A549 (cell line): Measurements from ENCODE around the gene ABCA1. TPM values are rescaled to one million over a fixed set of nuclear protein-coding genes. Genes with fewer than 3 reads are reported as not detected.

Experiments
- ATAC-seq, 2 experiments: fragments of 200-7000 bp in 1 of 2; fragments of >200 bp in 1 of 2; cut with Nextera tagmentation in 1 of 2; cut with Tn5 transposase in 1 of 2; 3 replicates each; pipeline versions ENCODE4 v1.8.0 to v1.9.1; 2018 to 2020; ENCODE audit warnings: mild to moderate bottlenecking in 1 of 2, moderate library complexity in 1 of 2
- CTCF ChIA-PET: fragments of 300-600 bp; sonication (Branson Sonifier 250); formaldehyde crosslinking; extraction: SDS; loops from one replicate; lab custom pipeline; 2021; ENCODE audit warnings: antibody characterized with exemption, inconsistent platforms; lab: Yijun Ruan, JAX
- POLR2A ChIA-PET: fragments of 350-600 bp; formaldehyde crosslinking; extraction: SDS; loops from one replicate; lab custom pipeline; 2021; ENCODE audit warnings: antibody characterized with exemption, inconsistent platforms; lab: Yijun Ruan, JAX
- DNase-seq, 2 experiments: peaks; one replicate each; pipeline versions ENCODE4 v3.0.0 to v3.0.0-alpha.2; 2011 to 2016; ENCODE audit warnings: low read depth in 1 of 2, low spot score in 1 of 2
- FAIRE-seq: peaks from 2 replicates; lab custom pipeline; 2011; peaks lifted over from hg19 to GRCh38; lab: Jason Lieb, UNC
- H3K27ac ChIP-seq, 2 experiments: fragments of >200 bp; sonication (Bioruptor Twin); formaldehyde crosslinking; 3 replicates each; pipeline ENCODE4 v1.5.1; 2016 to 2017
- H3K4me1 ChIP-seq: fragments of >200 bp; sonication (Bioruptor Twin); formaldehyde crosslinking; 3 replicates; pipeline ENCODE4 v1.6.1; 2016
- H3K4me2 ChIP-seq: fragments of >200 bp; sonication (Bioruptor Twin); formaldehyde crosslinking; 3 replicates; pipeline ENCODE4 v1.6.1; 2016
- H3K4me3 ChIP-seq: fragments of >200 bp; sonication (Bioruptor Twin); formaldehyde crosslinking; 3 replicates; pipeline ENCODE4 v1.5.1; 2016
- H3K9me3 ChIP-seq: fragments of >200 bp; sonication (Bioruptor Twin); formaldehyde crosslinking; 3 replicates; pipeline ENCODE4 v1.6.1; 2016
- E2F6 ChIP-seq: IDR thresholded peaks from 2 replicates; pipeline ENCODE4 v1.6.1; 2012; ENCODE audit warnings: low read depth, borderline replicate concordance
- FOSB ChIP-seq: fragments of 250-450 bp; sonication (Bioruptor Pico); IDR thresholded peaks from 2 replicates; pipeline ENCODE4 v1.5.0; 2020; ENCODE audit warnings: mild to moderate bottlenecking, moderate library complexity
- FOSL2 ChIP-seq, 2 experiments: fragments of 450-650 bp in 1 of 2; fragments of >200 bp in 1 of 2; sonication (Bioruptor Twin) in 1 of 2; formaldehyde crosslinking; IDR thresholded peaks; 2 replicates each; pipeline versions ENCODE4 v1.5.0 to v1.6.1; 2016 to 2020; ENCODE audit warnings: mild to moderate bottlenecking in 1 of 2, moderate library complexity in 1 of 2
- GATA3 ChIP-seq: IDR thresholded peaks from 2 replicates; pipeline ENCODE4 v1.6.1; 2012; ENCODE audit warnings: borderline replicate concordance
- HES2 ChIP-seq: fragments of >200 bp; sonication (Bioruptor Twin); formaldehyde crosslinking; IDR thresholded peaks from 2 replicates; pipeline ENCODE4 v1.6.1; 2016
- HEYL ChIP-seq: fragments of 250-450 bp; sonication (Bioruptor Pico); IDR thresholded peaks from 2 replicates; pipeline ENCODE4 v1.8.0; 2021; ENCODE audit warnings: mild to moderate bottlenecking, moderate library complexity
- HMGXB4 ChIP-seq: fragments of 250-450 bp; sonication (Bioruptor Pico); IDR thresholded peaks from 2 replicates; pipeline ENCODE4 v1.5.0; 2021; ENCODE audit warnings: mild to moderate bottlenecking, moderate library complexity, borderline replicate concordance
- HOXA7 ChIP-seq: fragments of 250-450 bp; sonication (Bioruptor Pico); IDR thresholded peaks from 2 replicates; pipeline ENCODE4 v1.5.0; 2020; ENCODE audit warnings: mild to moderate bottlenecking, moderate library complexity
- JUN ChIP-seq, 2 experiments: fragments of >200 bp; sonication (Bioruptor Twin); formaldehyde crosslinking; IDR thresholded peaks; 2 replicates in 1 of 2; 3 replicates in 1 of 2; pipeline ENCODE4 v1.6.1; 2016 to 2017
- KDM5A ChIP-seq: fragments of 200-600 bp; sonication (generic); IDR thresholded peaks from 2 replicates; pipeline ENCODE4 v1.6.1; 2016; ENCODE audit warnings: antibody characterized with exemption, mild to moderate bottlenecking
- MAX ChIP-seq: IDR thresholded peaks from 2 replicates; pipeline ENCODE4 v1.6.1; 2012
- NPAS2 ChIP-seq: fragments of 250-450 bp; sonication (Bioruptor Pico); IDR thresholded peaks from 2 replicates; pipeline ENCODE4 v1.8.0; 2022; ENCODE audit warnings: mild to moderate bottlenecking, moderate library complexity, borderline replicate concordance
- NR3C1 ChIP-seq: fragments of >200 bp; sonication (Bioruptor Twin); formaldehyde crosslinking; IDR thresholded peaks from 3 replicates; pipeline ENCODE4 v1.6.1; 2017
- POLR2A ChIP-seq: IDR thresholded peaks from 2 replicates; pipeline ENCODE4 v1.6.1; 2012; ENCODE audit warnings: mild to moderate bottlenecking, low read length
- RAD21 ChIP-seq, 2 experiments: fragments of >200 bp in 1 of 2; sonication (Bioruptor Twin) in 1 of 2; formaldehyde crosslinking in 1 of 2; IDR thresholded peaks in 1 of 2; conservative IDR thresholded peaks in 1 of 2; 2 replicates in 1 of 2; 3 replicates in 1 of 2; pipeline ENCODE4 v1.6.1; 2012 to 2018; ENCODE audit warnings: inconsistent platforms in 1 of 2
- RNF2 ChIP-seq: fragments of 200-600 bp; sonication (generic); IDR thresholded peaks from 2 replicates; pipeline ENCODE4 v1.6.1; 2016; ENCODE audit warnings: low read depth, mild to moderate bottlenecking, antibody characterized with exemption, moderate library complexity, borderline replicate concordance
- SREBF2 ChIP-seq: fragments of 450-650 bp; IDR thresholded peaks from 2 replicates; pipeline ENCODE4 v1.6.1; 2014; ENCODE audit warnings: mild to moderate bottlenecking, moderate library complexity
- USF2 ChIP-seq: fragments of 450-650 bp; IDR thresholded peaks from 2 replicates; pipeline ENCODE4 v1.6.1; 2014; ENCODE audit warnings: antibody characterized with exemption
- ZNF302 ChIP-seq: fragments of 250-450 bp; sonication (Bioruptor Pico); IDR thresholded peaks from 2 replicates; pipeline ENCODE4 v1.9.0; 2021; ENCODE audit warnings: inconsistent platforms, mild to moderate bottlenecking, moderate library complexity
- WGBS: methylation state at CpG from one replicate; pipeline ENCODE4 v1.1.6; 2017; ENCODE audit errors: missing lambda C conversion rate; 5-methylcytosine and 5-hydroxymethylcytosine counted together
- polyA minus RNA-seq: library from RNA; depleted of rRNA, polyadenylated mRNA; stranded (reverse); fragments of >200 nt; gene quantifications from 2 replicates; pipeline ENCODE4 v1.2.3, GENCODE V29; 2011; rRNA and poly(A)+ RNA removed
- polyA plus RNA-seq, 4 experiments: library from polyadenylated mRNA; depleted of rRNA in 3 of 4; stranded (reverse); fragments of >200 nt; fragmentation: RNase III in 1 of 4; extraction: RNeasy Plus Mini Kit Qiagen cat#74134 plus additional on column Dnase treatment in 1 of 4; gene quantifications; 2 replicates in 3 of 4; 3 replicates in 1 of 4; pipeline ENCODE4 v1.2.3, GENCODE V29; 2011 to 2017

Gene ABCA1
- 12.0 and 15.5 TPM in 2 replicates for polyA plus RNA-seq (2011; rRNA removed)
- 1.3 and 1.4 TPM in 2 replicates for polyA plus RNA-seq (2012; cell fraction: cytosol; rRNA removed)
- 2.9 and 3.7 TPM in 2 replicates for polyA plus RNA-seq (2012; cell fraction: nucleus; rRNA removed)
- polyA plus RNA-seq (2017; fragmentation: RNase III; extraction: RNeasy Plus Mini Kit Qiagen cat#74134 plus additional on column Dnase treatment) = 3.1 to 5.0 TPM (median 3.6 TPM) in 3 replicates
- 85.4 and 102 TPM in 2 replicates for polyA minus RNA-seq

- TF ChIP-seq POLR2A (0 out of 2 replicates have a peak, but pooled peaks have one; percentile 13), NR3C1 (no peak), RAD21 (conservative IDR thresholded peaks at IDR 0.05 in 1 of 2, IDR thresholded peaks at IDR 0.05 in 1 of 2) (0 out of 5 replicates have a peak, but pooled peaks of 1 of the 2 experiments have one; percentile 23), GATA3 (no peak), ZNF302 (CRISPR knock-in tag) (no peak), E2F6 (peak; percentile 29; the same call in 1 of the 2 replicates), KDM5A (no peak), HES2 (no peak), JUN (IDR thresholded peaks at IDR 0.05) (peak in 1 of 2 experiments; percentile 64; a peak in 2 of 5 replicates), SREBF2 (no peak), MAX (peak; percentile 96), FOSL2 (IDR thresholded peaks at IDR 0.05) (no peak), FOSL2 (CRISPR knock-in tag; IDR thresholded peaks at IDR 0.05) (no peak), FOSB (CRISPR knock-in tag) (no peak)
- TF ChIP-seq, all 56 proteins: peak for 5
- ChIA-PET POLR2A (interaction anchor here (0.6 to 3.3 kb wide), 18 partner anchors 8 to 402 kb away, joined by 3 to 88 read pairs (median 4); partner anchors contain the start of gene SLC44A1), CTCF (interaction anchor here (1.1 to 6.7 kb wide), 19 partner anchors 10 to 487 kb away, joined by 3 to 59 read pairs (median 7); partner anchors contain the start of gene SLC44A1)
- 24% methylated on average over 38 of the region's 53 CpGs for WGBS
- DNase-seq (peak; percentile 79), ATAC-seq (peak; percentile 62 to 67), FAIRE-seq (no peak)
- Histone ChIP-seq H3K27ac (peak within 1 kb of the TSS; percentile 76 to 91), H3K4me2 (peak within 1 kb of the TSS; percentile 85), H3K9me3 (no peaks in the 10 kb centered on the region), H3K4me1 (peaks cover 6% of the 10 kb centered on the region; the same call in 2 of the 3 replicates), H3K4me3 (peak within 1 kb of the TSS; percentile 73)
Measured at GRCh38 chr9:104927912-104928740, at the start of gene ABCA1. Gene ABCA1, minus strand, starts transcription at chr9:104928155. Its CDS starts 24,476 bp downstream, at chr9:104903679.

- no peak for FAIRE-seq
- no peak for ATAC-seq
- H3K27ac ChIP-seq = no peak overlapping the region
- no peak overlapping the region for H3K4me2 ChIP-seq
- no peaks in the 10 kb centered on the region for H3K9me3 ChIP-seq
- ChIA-PET POLR2A (no interaction called here), CTCF (interaction anchor here (0.6 kb wide), 1 partner anchor 112 kb away, joined by 3 read pairs; no protein-coding TSS in a partner anchor)
- no peaks in the 10 kb centered on the region for H3K4me1 ChIP-seq
- DNase-seq = no peak
- no peak for TF ChIP-seq RNF2
- TF ChIP-seq HOXA7 = no peak
- no peak for TF ChIP-seq MAX
- no peak for TF ChIP-seq POLR2A
- no peak for TF ChIP-seq USF2
- no peak for TF ChIP-seq NPAS2 (CRISPR knock-in tag)
- no peak for TF ChIP-seq HEYL (CRISPR knock-in tag)
- no peak for TF ChIP-seq HMGXB4 (CRISPR knock-in tag)
- TF ChIP-seq, all 56 proteins: peak for 0
- H3K4me3 ChIP-seq = no peak overlapping the region
Measured at GRCh38 chr9:104977580-104977979, 49.6 kb upstream of the ABCA1 start.
